Body of pancreas (tissue), 4 donors: Measurements from ENCODE around the gene PKMYT1. TPM values are rescaled to one million over a fixed set of nuclear protein-coding genes. Genes with fewer than 3 reads are reported as not detected.

Experiments used
- ATAC-seq: fragments of 150-250 bp; one replicate; pipeline ENCODE4 v1.9.1; 2016
- DNase-seq, 4 donors: peaks; one replicate each; pipeline ENCODE4 v3.0.0-alpha.2; 2019
- H3K27ac ChIP-seq, 4 donors: fragments of 200-600 bp; sonication (generic); 1 replicate in 3 of 4; 2 replicates in 1 of 4; pipeline versions ENCODE4 v1.5.1 to v1.6.1; 2016 to 2019; ENCODE audit warnings: mild to moderate bottlenecking in 1 of 4, mixed read lengths in 1 of 4, moderate library complexity in 1 of 4
- H3K27me3 ChIP-seq, 2 donors: fragments of 200-600 bp; sonication (generic); one replicate each; pipeline ENCODE4 v1.6.0; 2016; ENCODE audit warnings: mild to moderate bottlenecking in 1 of 2
- H3K36me3 ChIP-seq, 2 donors: fragments of 200-600 bp; sonication (generic); replicated peaks in 1 of 2; 2 replicates each; pipeline ENCODE4 v1.5.1; 2016; ENCODE audit warnings: low read depth in 2 of 2; ENCODE audit not compliant: insufficient read depth in 1 of 2
- H3K4me1 ChIP-seq: fragments of 200-600 bp; sonication (generic); one replicate; pipeline ENCODE4 v1.6.0; 2016
- H3K4me3 ChIP-seq, 2 donors: fragments of 200-600 bp; sonication (generic); 1 replicate in 1 of 2; 2 replicates in 1 of 2; pipeline ENCODE4 v1.5.1; 2016 to 2019
- H3K9me3 ChIP-seq, 3 donors: fragments of 200-600 bp; sonication (generic); 1 replicate in 2 of 3; 2 replicates in 1 of 3; pipeline ENCODE4 v1.5.1; 2016
- CTCF ChIP-seq, 7 experiments: fragments of 450-650 bp in 4 of 7; fragments of 200-600 bp in 3 of 7; sonication (generic) in 3 of 7; IDR thresholded peaks; one replicate each; pipeline ENCODE4 v1.5.1; 2016 to 2019; ENCODE audit warnings: antibody characterized with exemption in 7 of 7
- POLR2A ChIP-seq, 3 donors: fragments of 450-650 bp; IDR thresholded peaks; one replicate each; pipeline ENCODE4 v1.6.1; 2016; ENCODE audit warnings: antibody characterized with exemption in 3 of 3, mild to moderate bottlenecking in 2 of 3
- WGBS, 2 donors: methylation state at CpG; one replicate each; pipeline ENCODE4 v1.1.5; 2017; 5-methylcytosine and 5-hydroxymethylcytosine counted together
- intact Hi-C: fragments of 100-400 bp; cut with DNase I; formaldehyde crosslinking; loops from one replicate; pipeline ENCODE4 v1.15.1; 2023
- total RNA-seq, 2 donors: library from RNA; depleted of rRNA; stranded (reverse); fragments of >200 nt; gene quantifications; one replicate each; pipeline ENCODE4 v1.1.0, GENCODE V29; 2016

Gene PKMYT1
- total RNA-seq, result under 1 TPM in 1 of 2 donors, not detected in 1; 0.26 TPM

- Histone ChIP-seq H3K4me1 (peaks cover 60% of the 10 kb centered on the region), H3K9me3 (no peaks in the 10 kb centered on the region), H3K27ac (peak within 1 kb of the TSS; percentile 79 to 88 (median 83)), H3K36me3 (no peaks in the 10 kb centered on the region), H3K4me3 (peak within 1 kb of the TSS; percentile 15 to 64), H3K27me3 (no peaks in the 10 kb centered on the region)
- WGBS, 2 donors, result 7 to 27% methylated on average over 19 to 87 of the region's 91 CpGs
- TF ChIP-seq CTCF (IDR thresholded peaks at IDR 0.05) (no peak), POLR2A (IDR thresholded peaks at IDR 0.05) (peak; percentile 95 to 97 (median 95))
- DNase-seq, result peak; percentile 91 to 94 (median 92)
- intact Hi-C loops, result no loop called here
- peak; percentile 89 for ATAC-seq
Measured at GRCh38 chr16:2980227-2981176, at the start of gene PKMYT1. TSS of gene PKMYT1 (minus strand) at chr16:2980446. CDS start at chr16:2979657, 789 bp downstream.

GRCh38 chr16:3029491-3030221, 49.4 kb upstream of the PKMYT1 start:
- Histone ChIP-seq H3K9me3 (no peaks in the 10 kb centered on the region), H3K27me3 (no peaks in the 10 kb centered on the region), H3K4me1 (peaks cover 74% of the 10 kb centered on the region), H3K36me3 (peaks cover 0 to 9% of the 10 kb centered on the region in 2 donors), H3K27ac (no peak overlapping the region), H3K4me3 (no peak overlapping the region)
- intact Hi-C loops, result no loop called here
- DNase-seq (peak in 1 of 4 donors; percentile 24), ATAC-seq (no peak)
- TF ChIP-seq POLR2A (IDR thresholded peaks at IDR 0.05), result no peak
- no peak for TF ChIP-seq CTCF (IDR thresholded peaks at IDR 0.05)
- WGBS, 2 donors, result 64 to 84% methylated on average over 23 to 39 of the region's 59 CpGs

- H3K27ac ChIP-seq, result peak overlapping the region in 1 of 4 donors; percentile 79
- no peak overlapping the region for H3K4me3 ChIP-seq
- H3K9me3 ChIP-seq, result no peaks in the 10 kb centered on the region
- no peaks in the 10 kb centered on the region for H3K27me3 ChIP-seq
- ATAC-seq (no peak), DNase-seq (peak in 1 of 4 donors; percentile 23)
- H3K36me3 ChIP-seq, result peaks cover 0 to 9% of the 10 kb centered on the region in 2 donors
- intact Hi-C loops, result no loop called here
- TF ChIP-seq CTCF (IDR thresholded peaks at IDR 0.05), result no peak
- no peak for TF ChIP-seq POLR2A (IDR thresholded peaks at IDR 0.05)
- peaks cover 71% of the 10 kb centered on the region for H3K4me1 ChIP-seq
- 64 to 77% methylated on average over 13 to 15 of the region's 15 CpGs for WGBS, 2 donors
Measured at GRCh38 chr16:3028716-3029319, 48.6 kb upstream of the PKMYT1 start.

GRCh38 chr16:3027983-3028715, 47.9 kb upstream of the PKMYT1 start:
- DNase-seq (peak; percentile 92 to 95 (median 92)), ATAC-seq (peak; percentile 65)
- peak overlapping the region; percentile 62 to 84 (median 72) for H3K27ac ChIP-seq
- intact Hi-C loops, result no loop called here
- H3K4me3 ChIP-seq, result no peak overlapping the region
- no peaks in the 10 kb centered on the region for H3K9me3 ChIP-seq
- peaks cover 71% of the 10 kb centered on the region for H3K4me1 ChIP-seq
- TF ChIP-seq POLR2A (IDR thresholded peaks at IDR 0.05) (peak; percentile 69 to 77 (median 77)), CTCF (IDR thresholded peaks at IDR 0.05) (peak; percentile 74 to 99 (median 90))
- no peaks in the 10 kb centered on the region for H3K27me3 ChIP-seq
- WGBS, 2 donors, result 8 to 40% methylated on average over 10 to 58 of the region's 58 CpGs
- peaks cover 0 to 9% of the 10 kb centered on the region in 2 donors for H3K36me3 ChIP-seq
